GM18519 (cell line): ENCODE measurements around the gene NALCN.

ENCODE experiments used
- ATAC-seq: cut with Tn5 transposase; IDR thresholded peaks from one replicate; pipeline ENCODE4 v1.9.1; 2021; ENCODE audit warnings: mild to moderate bottlenecking, moderate library complexity; ENCODE audit not compliant: unreplicated experiment, low FRiP score

NALCN gene

GRCh38 chr13:101217086-101217485, 199.2 kb downstream of the NALCN start:
- no peak for ATAC-seq

DNA sequence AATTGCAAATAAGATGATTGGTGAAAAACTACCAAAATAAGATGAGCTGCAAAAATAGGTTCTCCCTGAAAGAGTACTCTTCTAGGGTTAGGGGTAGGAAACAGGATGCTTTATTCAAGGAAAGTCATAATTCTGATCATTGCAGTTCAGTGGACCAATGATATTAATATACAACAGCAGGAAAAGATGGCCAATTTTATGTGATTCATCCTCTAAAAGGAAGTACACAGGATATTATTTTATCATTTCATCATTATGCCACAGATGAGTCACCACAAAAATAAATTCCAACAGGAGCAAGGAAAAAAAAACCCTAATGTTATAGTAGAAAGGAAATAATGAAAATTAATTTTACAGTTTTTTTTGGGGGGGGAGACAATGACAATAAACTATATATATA, 205.0 kb downstream of the NALCN start:
- ATAC-seq: no peak

DNA sequence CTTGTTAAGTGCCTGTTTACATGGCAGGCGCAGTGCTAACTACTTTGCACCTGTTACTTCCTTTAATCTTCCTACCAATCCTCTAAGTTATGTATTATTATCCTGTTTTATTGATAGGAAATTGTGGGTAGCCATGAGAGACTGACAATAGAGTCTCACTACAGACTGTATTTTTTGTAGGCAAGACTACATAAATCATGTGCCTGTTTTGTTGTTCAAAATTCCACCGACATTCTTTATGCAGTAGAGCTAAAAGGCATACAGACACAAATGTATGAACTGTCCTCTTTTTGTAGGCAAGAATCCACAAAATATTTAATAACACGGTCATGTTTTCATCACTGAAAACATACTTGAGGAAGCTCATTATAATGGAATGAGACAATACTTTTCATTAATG, 205.5 kb downstream of the NALCN start:
- ATAC-seq: no peak

GRCh38 chr13:101209206-101209893, 207.0 kb downstream of the NALCN start:
- ATAC-seq: no peak

GRCh38 chr13:101205408-101205807, 210.9 kb downstream of the NALCN start:
- ATAC-seq: peak; percentile 54

DNA sequence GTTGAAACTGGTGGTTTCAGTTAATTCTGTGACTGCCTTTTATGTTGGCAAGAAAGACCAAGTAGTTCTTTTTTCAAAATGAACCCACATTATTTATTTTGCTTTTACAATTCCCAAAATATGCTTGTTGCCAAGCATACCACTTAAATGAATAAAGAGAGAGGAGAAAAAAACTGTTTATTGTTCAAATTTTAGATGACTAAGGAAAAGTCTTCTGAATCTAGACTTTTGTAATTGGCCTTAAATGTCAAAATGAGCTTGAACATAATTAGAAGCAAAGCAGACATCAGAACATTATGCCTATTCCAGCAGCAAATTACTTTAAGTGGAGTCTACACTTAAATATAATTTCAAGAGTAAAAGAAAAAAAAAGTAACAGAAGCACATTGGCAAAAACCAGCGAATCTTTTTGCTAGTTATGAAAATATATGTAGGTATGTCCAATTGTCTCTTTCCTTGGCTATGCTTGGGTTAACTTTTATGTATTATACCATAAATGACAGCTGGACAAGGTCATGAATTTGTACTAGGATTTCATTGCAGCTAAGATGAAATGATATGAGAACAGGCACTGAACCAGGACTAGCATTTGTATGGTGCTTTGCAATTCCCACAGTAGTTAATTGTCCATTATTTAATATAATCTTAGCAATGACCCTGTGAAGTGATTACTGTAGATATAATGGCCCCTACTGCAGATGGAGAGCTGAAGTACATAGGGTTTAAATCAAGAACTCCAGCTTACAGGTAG, 211.9 kb downstream of the NALCN start:
- no peak for ATAC-seq

DNA sequence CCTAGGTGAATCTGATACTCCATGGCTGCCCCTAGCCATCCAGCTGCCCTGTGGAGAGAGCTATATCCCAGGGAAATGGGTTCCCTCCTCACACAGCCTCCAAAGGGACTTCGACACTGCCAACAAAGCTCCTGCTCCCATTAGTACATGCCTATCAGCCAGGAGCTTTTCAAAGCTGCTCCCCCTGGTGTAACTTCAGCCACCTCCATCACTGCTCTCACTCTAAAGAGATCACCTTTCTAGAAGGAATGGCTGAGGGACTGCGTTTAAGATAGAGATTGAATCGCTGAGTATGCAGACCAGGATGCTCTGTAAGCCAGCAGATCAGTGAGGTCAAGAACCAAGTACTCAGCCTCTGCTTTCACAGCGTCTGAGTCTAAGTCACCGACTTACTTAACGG, 213.7 kb downstream of the NALCN start:
- no peak for ATAC-seq

- ATAC-seq: no peak
Measured at GRCh38 chr13:101190976-101191375, 225.3 kb downstream of the NALCN start.

- no peak for ATAC-seq
Measured at GRCh38 chr13:101190337-101190736, 226.0 kb downstream of the NALCN start.

GRCh38 chr13:101185606-101186005, 230.7 kb downstream of the NALCN start:
- ATAC-seq: no peak

DNA sequence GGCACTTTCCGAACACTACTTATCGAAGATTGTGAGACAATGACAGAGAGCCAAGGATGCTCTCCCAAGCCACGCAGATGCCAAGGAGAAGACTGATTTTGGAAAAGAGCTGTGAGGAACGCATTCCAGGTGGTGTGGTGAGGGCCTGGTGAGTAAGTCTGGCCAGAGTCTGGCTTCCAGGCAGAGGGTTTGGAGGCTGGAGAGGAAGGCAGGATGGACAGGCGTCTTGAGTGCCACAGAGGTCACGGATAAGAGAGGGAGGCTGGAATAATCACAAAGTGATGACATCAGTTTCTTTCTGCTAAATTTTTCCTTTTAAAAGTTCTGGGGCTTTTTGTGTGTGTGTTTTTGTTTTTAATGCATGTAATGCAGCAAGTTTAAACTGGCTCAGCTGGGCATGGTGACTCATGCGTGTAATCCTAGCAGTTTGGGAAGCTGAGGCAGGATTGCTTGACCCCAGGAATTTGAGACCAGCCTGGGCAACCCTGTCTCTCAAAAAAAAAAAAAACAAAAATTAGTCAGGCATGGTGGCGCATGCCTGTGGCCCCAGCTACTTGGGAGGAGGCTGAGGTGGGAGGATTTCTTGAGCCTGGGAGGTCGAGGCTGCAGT, 235.1 kb downstream of the NALCN start:
- no peak for ATAC-seq

GRCh38 chr13:101179021-101179420, 237.3 kb downstream of the NALCN start:
- ATAC-seq: no peak

GRCh38 chr13:101178406-101178805, 237.9 kb downstream of the NALCN start:
- ATAC-seq: no peak

GRCh38 chr13:101170306-101170705, 246.0 kb downstream of the NALCN start:
- ATAC-seq: no peak

- no peak for ATAC-seq
Measured at GRCh38 chr13:101157261-101157660, 259.0 kb downstream of the NALCN start.

GRCh38 chr13:101155920-101156319, 260.4 kb downstream of the NALCN start:
- ATAC-seq: peak; percentile 52

DNA sequence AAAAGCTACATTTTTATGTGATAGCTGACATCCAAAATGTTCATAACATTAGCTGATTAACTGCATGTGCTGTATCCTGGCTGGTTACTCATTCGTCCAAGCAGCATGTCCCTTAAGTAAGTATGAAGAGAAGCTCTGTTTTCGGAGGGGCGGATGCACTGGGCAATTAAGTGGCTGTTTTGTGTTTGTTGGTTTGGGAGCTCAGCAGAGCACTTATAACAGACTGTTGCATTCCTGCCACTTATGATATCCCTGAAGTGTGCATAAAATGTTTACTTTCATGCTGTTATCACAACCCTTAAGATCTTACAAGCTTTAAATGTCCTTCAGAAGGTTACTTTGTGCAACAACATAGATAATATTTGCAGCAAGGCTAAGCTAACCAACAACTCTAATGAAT, 264.1 kb downstream of the NALCN start:
- no peak for ATAC-seq

GRCh38 chr13:101150998-101151397, 265.3 kb downstream of the NALCN start:
- no peak for ATAC-seq

- no peak for ATAC-seq
Measured at GRCh38 chr13:101149735-101150384, 266.4 kb downstream of the NALCN start.

DNA sequence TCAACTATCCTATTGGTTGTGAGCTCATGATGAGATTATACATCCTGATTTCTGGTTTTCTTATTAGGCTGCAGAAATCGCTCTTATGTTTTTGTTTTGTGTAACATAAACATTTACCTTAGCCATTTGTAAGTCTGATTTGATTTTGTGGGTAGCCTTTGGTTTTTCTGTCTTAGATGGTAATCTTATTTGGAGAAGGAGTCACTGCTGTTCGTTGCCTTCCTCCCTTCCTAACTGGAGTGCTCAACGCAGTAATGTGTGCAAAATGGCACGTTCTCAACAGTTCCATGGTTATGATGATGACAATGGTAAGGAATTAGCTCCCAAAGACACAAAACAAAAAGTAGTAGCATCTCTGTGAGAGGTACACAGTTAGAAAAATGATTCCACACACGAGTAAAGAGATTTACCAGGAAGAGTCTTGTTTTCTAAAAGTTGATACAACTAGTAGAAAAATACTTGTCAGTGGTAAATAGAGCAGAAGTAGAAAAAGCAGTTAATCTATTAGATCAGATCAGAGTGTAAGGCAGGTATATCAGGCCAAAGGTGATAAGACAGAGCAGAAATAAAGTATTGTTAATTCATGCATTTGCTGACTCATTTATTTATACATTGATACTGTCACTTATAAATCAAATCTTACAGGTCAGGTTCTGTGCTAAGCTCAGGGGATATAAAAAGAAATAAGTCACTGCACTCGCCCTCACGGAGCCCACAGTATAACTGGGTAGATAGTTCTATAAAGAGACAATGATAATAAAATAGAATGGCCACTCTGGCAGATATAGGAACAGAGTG, 270.0 kb downstream of the NALCN start:
- no peak for ATAC-seq
